K562 (cell line): ENCODE results near the gene ZNF358. TPM values are rescaled to one million over a fixed set of nuclear protein-coding genes. Genes with fewer than 3 reads are reported as not detected.

Experiments used
- ASH1L ChIP-seq: fragments of 450-650 bp; IDR thresholded peaks from 2 replicates; pipeline ENCODE4 v1.6.1; 2018; ENCODE audit warnings: borderline replicate concordance, mild to moderate bottlenecking, low read depth; ENCODE audit not compliant: partially characterized antibody
- ATF7 ChIP-seq: fragments of 450-650 bp; IDR thresholded peaks from 2 replicates; pipeline ENCODE4 v1.7.1; 2014; ENCODE audit warnings: mild to moderate bottlenecking, moderate library complexity
- FOXP1 ChIP-seq: sonication (generic); formaldehyde crosslinking; IDR thresholded peaks from 2 replicates; pipeline ENCODE4 v1.8.0; 2022; ENCODE audit warnings: mild to moderate bottlenecking, missing genetic modification reagents
- MYNN ChIP-seq, 2 experiments: sonication (generic); formaldehyde crosslinking in 1 of 2; IDR thresholded peaks; 2 replicates each; pipeline versions ENCODE4 v1.5.0 to v1.6.1; 2016 to 2020; ENCODE audit warnings: antibody characterized with exemption in 1 of 2, missing genetic modification reagents in 1 of 2
- NRF1 ChIP-seq, 2 experiments: fragments of 450-650 bp; IDR thresholded peaks in 1 of 2; conservative IDR thresholded peaks in 1 of 2; 2 replicates each; pipeline ENCODE4 v1.6.1; 2014; ENCODE audit warnings: mild to moderate bottlenecking in 2 of 2
- PHF20 ChIP-seq: fragments of 450-650 bp; IDR thresholded peaks from 2 replicates; pipeline ENCODE4 v1.6.1; 2018; ENCODE audit not compliant: partially characterized antibody
- RBM14 ChIP-seq: fragments of 200-400 bp; formaldehyde crosslinking; IDR thresholded peaks from 2 replicates; pipeline ENCODE4 v1.6.1; 2018; ENCODE audit warnings: low read depth, mild to moderate bottlenecking, low read length, moderate library complexity, borderline replicate concordance; ENCODE audit not compliant: insufficient read depth
- SIX5 ChIP-seq, 2 experiments: IDR thresholded peaks; 2 replicates each; pipeline ENCODE4 v1.6.1; 2011; ENCODE audit warnings: low read length in 2 of 2, borderline replicate concordance in 1 of 2, low read depth in 1 of 2, mild to moderate bottlenecking in 1 of 2, moderate library complexity in 1 of 2; ENCODE audit not compliant: insufficient read depth in 1 of 2
- SNIP1 ChIP-seq: fragments of 450-650 bp; IDR thresholded peaks from 2 replicates; pipeline ENCODE4 v1.7.1; 2017; ENCODE audit warnings: low read depth, mild to moderate bottlenecking
- STAT5B ChIP-seq: fragments of 250-450 bp; sonication (Bioruptor Pico); IDR thresholded peaks from 2 replicates; pipeline ENCODE4 v1.8.0; 2021; ENCODE audit warnings: mild to moderate bottlenecking, inconsistent platforms
- TEAD2 ChIP-seq: fragments of 450-650 bp; IDR thresholded peaks from 2 replicates; pipeline ENCODE4 v1.6.1; 2016; ENCODE audit warnings: missing genetic modification characterization, control low read depth, missing compliant biosample characterization
- ZNF165 ChIP-seq: fragments of 250-450 bp; sonication (Bioruptor Pico); IDR thresholded peaks from 2 replicates; pipeline ENCODE4 v1.4.0; 2020; ENCODE audit warnings: borderline replicate concordance
- ZNF384 ChIP-seq: IDR thresholded peaks from 2 replicates; pipeline ENCODE4 v1.6.1; 2012; ENCODE audit warnings: low read depth, low read length, improper control_type of control experiment
- ZNF583 ChIP-seq: fragments of 250-450 bp; sonication (Bioruptor Pico); IDR thresholded peaks from 2 replicates; pipeline ENCODE4 v1.4.0; 2020
- polyA plus RNA-seq, 8 experiments: library from polyadenylated mRNA; depleted of rRNA in 4 of 8; stranded (reverse) in 5 of 8; unstranded in 3 of 8; fragments of >200 nt; fragmentation: Nextera tagmentation in 2 of 8; fragmentation: Illumina TruSeq in 1 of 8; extraction: Ambion mirVana in 2 of 8; extraction: Trizol in 1 of 8; gene quantifications; 2 replicates each; pipeline versions ENCODE4 v1.2.1 to v1.2.3, GENCODE V29; 2011 to 2014; ENCODE audit warnings: inconsistent platforms in 1 of 8, missing spikeins in 1 of 8
- total RNA-seq, 7 experiments: library from RNA; depleted of rRNA in 6 of 7; stranded (reverse); fragments of >200 nt in 6 of 7; fragmentation: Illumina TruSeq in 2 of 7; extraction: Trizol in 2 of 7; gene quantifications; 2 replicates each; pipeline versions ENCODE4 v1.2.1 to v1.2.3, GENCODE V29; 2011 to 2021; ENCODE audit warnings: low replicate concordance in 1 of 7
- TF ChIP-seq, protein P1 (sequence below): fragments of 200-800 bp; sonication (Bioruptor generic); IDR thresholded peaks from 2 replicates; pipeline ENCODE4 v1.6.1; 2017; ENCODE audit warnings: missing genetic modification characterization, missing compliant biosample characterization
- TF ChIP-seq, protein P2 (sequence below): fragments of 450-650 bp; IDR thresholded peaks from 2 replicates; pipeline ENCODE4 v1.6.1; 2017; ENCODE audit warnings: antibody characterized with exemption
- TF ChIP-seq, protein P3 (sequence below), 3 experiments: IDR thresholded peaks in 2 of 3; conservative IDR thresholded peaks in 1 of 3; 2 replicates each; pipeline ENCODE4 v1.5.1; 2011 to 2012; ENCODE audit warnings: low read length in 3 of 3, mild to moderate bottlenecking in 3 of 3, control low read depth in 2 of 3, improper control_type of control experiment in 1 of 3, inconsistent platforms in 1 of 3, low read depth in 1 of 3, mixed read lengths in 1 of 3, moderate library complexity in 1 of 3; ENCODE audit not compliant: insufficient read depth in 2 of 3
- TF ChIP-seq, protein P4 (sequence below): fragments of 450-650 bp; IDR thresholded peaks from 2 replicates; pipeline ENCODE4 v1.6.1; 2016
- TF ChIP-seq, protein P5 (sequence below): sonication (generic); formaldehyde crosslinking; IDR thresholded peaks from 2 replicates; pipeline ENCODE4 v1.8.0; 2023; ENCODE audit warnings: mild to moderate bottlenecking, missing genetic modification reagents

Gene ZNF358
- total and polyA plus RNA-seq, 9 of the 15 experiments (the other 6 are each of a cell fraction or from before 2014, with no cell fraction given), result 0.04 to 17.2 (median 4.9) TPM

DNA sequence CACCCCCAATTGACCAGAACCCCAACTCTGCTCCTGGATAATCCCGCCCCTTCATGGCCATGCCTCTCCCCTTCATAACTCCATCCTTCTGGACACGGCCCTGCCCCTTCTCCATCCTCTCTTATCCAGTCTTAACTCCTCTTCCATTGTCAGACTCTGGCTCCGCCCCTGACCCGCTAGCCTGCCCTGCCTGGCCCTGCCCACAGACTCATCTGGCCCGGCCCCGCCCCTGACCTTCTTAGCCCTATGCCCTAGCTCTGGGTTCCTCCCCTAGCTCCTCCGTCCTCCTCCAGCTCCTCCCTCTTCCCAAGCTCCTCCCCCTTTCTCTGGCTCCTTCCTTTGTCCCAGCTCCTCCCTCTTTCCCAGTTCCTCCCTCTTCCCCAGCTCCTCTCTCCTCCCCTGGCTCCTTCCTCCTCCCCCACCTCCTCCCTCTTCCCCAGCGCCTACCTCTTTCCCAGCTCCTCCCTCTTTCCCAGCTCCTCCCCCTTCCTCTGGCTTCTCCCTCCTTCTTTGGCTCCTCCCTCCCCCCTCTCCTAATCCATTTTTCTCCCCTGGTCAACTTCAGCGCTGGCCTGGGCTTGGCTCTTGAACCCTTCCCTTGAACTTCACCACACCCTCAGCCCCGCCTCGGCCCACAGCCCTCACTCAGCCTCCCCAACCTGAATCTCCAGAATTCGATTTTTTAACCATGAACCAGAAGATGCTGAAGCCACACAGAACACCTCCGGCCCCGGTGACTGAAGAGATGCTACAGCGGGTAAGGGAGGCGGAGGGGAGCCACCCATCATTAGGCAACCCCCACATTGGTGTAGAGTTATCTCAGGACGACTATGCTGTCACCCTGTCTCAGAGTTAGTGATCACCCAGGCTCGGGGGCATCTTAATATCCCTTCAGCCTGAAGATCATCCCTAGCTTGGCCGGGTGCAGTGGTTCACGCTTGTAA lies 9.2 kb upstream of the ZNF358 start (continued):
- TF ChIP-seq, protein P1, sequence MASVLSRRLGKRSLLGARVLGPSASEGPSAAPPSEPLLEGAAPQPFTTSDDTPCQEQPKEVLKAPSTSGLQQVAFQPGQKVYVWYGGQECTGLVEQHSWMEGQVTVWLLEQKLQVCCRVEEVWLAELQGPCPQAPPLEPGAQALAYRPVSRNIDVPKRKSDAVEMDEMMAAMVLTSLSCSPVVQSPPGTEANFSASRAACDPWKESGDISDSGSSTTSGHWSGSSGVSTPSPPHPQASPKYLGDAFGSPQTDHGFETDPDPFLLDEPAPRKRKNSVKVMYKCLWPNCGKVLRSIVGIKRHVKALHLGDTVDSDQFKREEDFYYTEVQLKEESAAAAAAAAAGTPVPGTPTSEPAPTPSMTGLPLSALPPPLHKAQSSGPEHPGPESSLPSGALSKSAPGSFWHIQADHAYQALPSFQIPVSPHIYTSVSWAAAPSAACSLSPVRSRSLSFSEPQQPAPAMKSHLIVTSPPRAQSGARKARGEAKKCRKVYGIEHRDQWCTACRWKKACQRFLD, result no peak
- TF ChIP-seq ATF7 (peak; percentile 18; the same call in 1 of the 2 replicates), ZNF583 (no peak), SIX5 (IDR thresholded peaks at IDR 0.05; ENCODE audit: borderline replicate concordance in 1 of 2, insufficient read depth in 1 of 2, low read depth in 1 of 2, low read length in 2 of 2) (no peak), TEAD2 (no peak), ZNF165 (CRISPR knock-in tag) (no peak), RBM14 (no peak), ZNF384 (no peak), SNIP1 (peak; percentile 71; the same call in 1 of the 2 replicates), FOXP1 (CRISPR knock-in tag) (no peak), NRF1 (conservative IDR thresholded peaks at IDR 0.05 in 1 of 2, IDR thresholded peaks at IDR 0.05 in 1 of 2) (peak; percentile 57 to 71), STAT5B (CRISPR knock-in tag) (no peak), ASH1L (no peak), PHF20 (no peak), MYNN (IDR thresholded peaks at IDR 0.05) (no peak), MYNN (CRISPR knock-in tag; IDR thresholded peaks at IDR 0.05) (no peak)
- TF ChIP-seq, protein P2, sequence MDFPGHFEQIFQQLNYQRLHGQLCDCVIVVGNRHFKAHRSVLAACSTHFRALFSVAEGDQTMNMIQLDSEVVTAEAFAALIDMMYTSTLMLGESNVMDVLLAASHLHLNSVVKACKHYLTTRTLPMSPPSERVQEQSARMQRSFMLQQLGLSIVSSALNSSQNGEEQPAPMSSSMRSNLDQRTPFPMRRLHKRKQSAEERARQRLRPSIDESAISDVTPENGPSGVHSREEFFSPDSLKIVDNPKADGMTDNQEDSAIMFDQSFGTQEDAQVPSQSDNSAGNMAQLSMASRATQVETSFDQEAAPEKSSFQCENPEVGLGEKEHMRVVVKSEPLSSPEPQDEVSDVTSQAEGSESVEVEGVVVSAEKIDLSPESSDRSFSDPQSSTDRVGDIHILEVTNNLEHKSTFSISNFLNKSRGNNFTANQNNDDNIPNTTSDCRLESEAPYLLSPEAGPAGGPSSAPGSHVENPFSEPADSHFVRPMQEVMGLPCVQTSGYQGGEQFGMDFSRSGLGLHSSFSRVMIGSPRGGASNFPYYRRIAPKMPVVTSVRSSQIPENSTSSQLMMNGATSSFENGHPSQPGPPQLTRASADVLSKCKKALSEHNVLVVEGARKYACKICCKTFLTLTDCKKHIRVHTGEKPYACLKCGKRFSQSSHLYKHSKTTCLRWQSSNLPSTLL, result peak; percentile 66
- TF ChIP-seq, protein P3, sequence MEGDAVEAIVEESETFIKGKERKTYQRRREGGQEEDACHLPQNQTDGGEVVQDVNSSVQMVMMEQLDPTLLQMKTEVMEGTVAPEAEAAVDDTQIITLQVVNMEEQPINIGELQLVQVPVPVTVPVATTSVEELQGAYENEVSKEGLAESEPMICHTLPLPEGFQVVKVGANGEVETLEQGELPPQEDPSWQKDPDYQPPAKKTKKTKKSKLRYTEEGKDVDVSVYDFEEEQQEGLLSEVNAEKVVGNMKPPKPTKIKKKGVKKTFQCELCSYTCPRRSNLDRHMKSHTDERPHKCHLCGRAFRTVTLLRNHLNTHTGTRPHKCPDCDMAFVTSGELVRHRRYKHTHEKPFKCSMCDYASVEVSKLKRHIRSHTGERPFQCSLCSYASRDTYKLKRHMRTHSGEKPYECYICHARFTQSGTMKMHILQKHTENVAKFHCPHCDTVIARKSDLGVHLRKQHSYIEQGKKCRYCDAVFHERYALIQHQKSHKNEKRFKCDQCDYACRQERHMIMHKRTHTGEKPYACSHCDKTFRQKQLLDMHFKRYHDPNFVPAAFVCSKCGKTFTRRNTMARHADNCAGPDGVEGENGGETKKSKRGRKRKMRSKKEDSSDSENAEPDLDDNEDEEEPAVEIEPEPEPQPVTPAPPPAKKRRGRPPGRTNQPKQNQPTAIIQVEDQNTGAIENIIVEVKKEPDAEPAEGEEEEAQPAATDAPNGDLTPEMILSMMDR (IDR thresholded peaks at IDR 0.05 in 2 of 3, conservative IDR thresholded peaks at IDR 0.05 in 1 of 3; ENCODE audit: insufficient read depth in 2 of 3, low read depth in 1 of 3, low read length in 3 of 3), result no peak
- TF ChIP-seq, protein P4, sequence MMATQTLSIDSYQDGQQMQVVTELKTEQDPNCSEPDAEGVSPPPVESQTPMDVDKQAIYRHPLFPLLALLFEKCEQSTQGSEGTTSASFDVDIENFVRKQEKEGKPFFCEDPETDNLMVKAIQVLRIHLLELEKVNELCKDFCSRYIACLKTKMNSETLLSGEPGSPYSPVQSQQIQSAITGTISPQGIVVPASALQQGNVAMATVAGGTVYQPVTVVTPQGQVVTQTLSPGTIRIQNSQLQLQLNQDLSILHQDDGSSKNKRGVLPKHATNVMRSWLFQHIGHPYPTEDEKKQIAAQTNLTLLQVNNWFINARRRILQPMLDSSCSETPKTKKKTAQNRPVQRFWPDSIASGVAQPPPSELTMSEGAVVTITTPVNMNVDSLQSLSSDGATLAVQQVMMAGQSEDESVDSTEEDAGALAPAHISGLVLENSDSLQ, result peak; percentile 91
- TF ChIP-seq, protein P5, sequence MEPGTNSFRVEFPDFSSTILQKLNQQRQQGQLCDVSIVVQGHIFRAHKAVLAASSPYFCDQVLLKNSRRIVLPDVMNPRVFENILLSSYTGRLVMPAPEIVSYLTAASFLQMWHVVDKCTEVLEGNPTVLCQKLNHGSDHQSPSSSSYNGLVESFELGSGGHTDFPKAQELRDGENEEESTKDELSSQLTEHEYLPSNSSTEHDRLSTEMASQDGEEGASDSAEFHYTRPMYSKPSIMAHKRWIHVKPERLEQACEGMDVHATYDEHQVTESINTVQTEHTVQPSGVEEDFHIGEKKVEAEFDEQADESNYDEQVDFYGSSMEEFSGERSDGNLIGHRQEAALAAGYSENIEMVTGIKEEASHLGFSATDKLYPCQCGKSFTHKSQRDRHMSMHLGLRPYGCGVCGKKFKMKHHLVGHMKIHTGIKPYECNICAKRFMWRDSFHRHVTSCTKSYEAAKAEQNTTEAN, result no peak
